Natural killer cell (primary cell): ENCODE results near the gene ADO. TPM values are rescaled to one million over a fixed set of nuclear protein-coding genes. Genes with fewer than 3 reads are reported as not detected.
"Not testable (repeated sequence)": the region's sequence is repeated elsewhere in the genome, so short reads cannot be mapped to it uniquely, and the experiment has no call there.

Source experiments
- ATAC-seq, 3 donors: fragments of 150-1000 bp in 2 of 3; fragments of 200-7000 bp in 1 of 3; cut with Tn5 transposase; 1 replicate in 1 of 3; 2 replicates in 2 of 3; pipeline ENCODE4 v1.10.0; 2021; ENCODE audit warnings: mild to moderate bottlenecking in 2 of 3, moderate library complexity in 2 of 3
- DNase-seq, 2 donors: peaks; one replicate each; pipeline versions ENCODE4 v3.0.0 to v3.0.0-alpha.2; 2013 to 2021; ENCODE audit warnings: mixed read lengths in 1 of 2
- H3K27ac ChIP-seq: one replicate; pipeline ENCODE4 v1.5.1; 2013; ENCODE audit warnings: mild to moderate bottlenecking, low read length
- H3K27me3 ChIP-seq: one replicate; pipeline ENCODE4 v1.6.1; 2013; ENCODE audit warnings: low read length; ENCODE audit not compliant: control insufficient read depth, insufficient read depth
- H3K36me3 ChIP-seq: one replicate; pipeline ENCODE4 v1.6.1; 2013; ENCODE audit warnings: low read length; ENCODE audit not compliant: control insufficient read depth, insufficient read depth
- H3K4me1 ChIP-seq: one replicate; pipeline ENCODE4 v1.6.1; 2013; ENCODE audit warnings: low read length; ENCODE audit not compliant: control insufficient read depth, insufficient read depth
- H3K4me3 ChIP-seq: one replicate; pipeline ENCODE4 v1.5.1; 2013; ENCODE audit warnings: low read length
- H3K9me3 ChIP-seq: one replicate; pipeline ENCODE4 v1.6.1; 2013; ENCODE audit warnings: low read length; ENCODE audit not compliant: control insufficient read depth, insufficient read depth
- H3K27ac Mint-ChIP-seq, 2 donors: one replicate each; pipeline ENCODE4 v1.8.0; 2022; ENCODE audit warnings: mild to moderate bottlenecking in 2 of 2, mixed read lengths in 2 of 2, moderate library complexity in 1 of 2
- H3K27me3 Mint-ChIP-seq, 2 donors: one replicate each; pipeline ENCODE4 v1.8.0; 2022; ENCODE audit warnings: low read depth in 2 of 2, mixed read lengths in 2 of 2
- H3K36me3 Mint-ChIP-seq: one replicate; pipeline ENCODE4 v1.8.0; 2022; ENCODE audit warnings: mixed read lengths
- H3K4me1 Mint-ChIP-seq, 2 donors: one replicate each; pipeline ENCODE4 v1.8.0; 2022; ENCODE audit warnings: mixed read lengths in 2 of 2
- H3K4me3 Mint-ChIP-seq: one replicate; pipeline ENCODE4 v1.8.0; 2022; ENCODE audit warnings: mild to moderate bottlenecking, moderate library complexity, mixed read lengths
- H3K9me3 Mint-ChIP-seq, 2 donors: one replicate each; pipeline ENCODE4 v1.8.0; 2022; ENCODE audit warnings: mixed read lengths in 2 of 2
- WGBS: methylation state at CpG from one replicate; pipeline ENCODE4 v1.1.7; 2013; ENCODE audit warnings: missing lambda C conversion rate; ENCODE audit not compliant: insufficient coverage; 5-methylcytosine and 5-hydroxymethylcytosine counted together
- intact Hi-C: fragments of 100-400 bp; cut with micrococcal nuclease; formaldehyde crosslinking; loops from one replicate; pipeline ENCODE4 v1.14.2; 2022
- total RNA-seq, 4 donors: library from RNA; stranded (reverse); fragments of 120-200 nt in 1 of 4; gene quantifications; one replicate each; pipeline versions ENCODE4 v1.2.3 to v1.2.4, GENCODE V29; 2013 to 2022
- TF ChIP-seq, protein P1 (sequence below): fragments of 200-600 bp; IDR thresholded peaks from one replicate; pipeline ENCODE4 v1.8.0; 2022; ENCODE audit warnings: antibody characterized with exemption

ADO gene
- total RNA-seq, 3 donors from 2014 or later (not counting 1 experiment from before 2014, with no cell fraction given) = 13.6 to 17.1 (median 15.6) TPM

DNA sequence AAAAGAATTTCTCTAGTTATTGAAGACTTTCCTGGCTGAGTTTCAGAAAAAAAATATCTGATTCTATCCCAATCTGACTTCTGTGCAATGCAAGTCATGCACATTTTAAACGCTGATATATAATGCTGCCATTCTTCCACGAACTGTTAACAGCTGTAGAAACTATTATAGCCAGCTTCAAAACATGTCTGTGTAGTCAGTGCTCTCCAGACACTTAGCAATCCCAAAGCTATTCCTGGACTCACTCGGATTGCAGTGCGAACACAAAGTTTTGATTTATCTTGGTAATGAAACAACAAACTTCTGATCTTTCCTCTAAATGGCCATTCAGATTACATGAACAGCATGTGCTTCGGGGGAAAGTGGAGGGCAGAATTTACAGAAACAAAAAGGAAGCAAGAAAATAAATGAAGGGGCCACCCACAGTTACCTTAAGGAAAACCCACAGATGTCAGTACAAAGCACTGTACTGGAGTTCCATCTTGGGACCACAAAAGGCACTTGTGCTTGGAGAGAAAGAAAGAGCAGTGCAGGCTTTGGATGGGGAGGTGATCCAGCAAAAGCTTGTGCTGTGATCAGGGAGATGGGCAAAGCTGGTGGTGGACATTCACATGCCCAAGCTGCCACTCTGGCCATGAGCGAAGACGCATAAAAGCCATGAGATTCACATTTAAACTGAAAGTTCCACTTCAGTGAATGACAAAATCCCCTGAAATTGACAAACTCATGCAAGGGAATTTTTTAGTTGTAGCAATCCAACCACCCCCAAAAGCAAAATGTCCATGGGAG, 32.1 kb upstream of the ADO start:
- WGBS = 96% methylated on average over 7 of the region's 7 CpGs

GRCh38 chr10:62778125-62778524, 26.4 kb upstream of the ADO start:
- no peaks in the 10 kb centered on the region for H3K9me3 ChIP-seq
- intact Hi-C loops = loop anchor here (2.0 kb wide), 1 partner anchor 45 kb away; no protein-coding TSS in a partner anchor
- no CpG with 5 or more reads among the region's 2 CpGs for WGBS

More for the DNA sequence above, 32.1 kb upstream of the ADO start:
- ATAC-seq = no peak
- TF ChIP-seq, protein P1, sequence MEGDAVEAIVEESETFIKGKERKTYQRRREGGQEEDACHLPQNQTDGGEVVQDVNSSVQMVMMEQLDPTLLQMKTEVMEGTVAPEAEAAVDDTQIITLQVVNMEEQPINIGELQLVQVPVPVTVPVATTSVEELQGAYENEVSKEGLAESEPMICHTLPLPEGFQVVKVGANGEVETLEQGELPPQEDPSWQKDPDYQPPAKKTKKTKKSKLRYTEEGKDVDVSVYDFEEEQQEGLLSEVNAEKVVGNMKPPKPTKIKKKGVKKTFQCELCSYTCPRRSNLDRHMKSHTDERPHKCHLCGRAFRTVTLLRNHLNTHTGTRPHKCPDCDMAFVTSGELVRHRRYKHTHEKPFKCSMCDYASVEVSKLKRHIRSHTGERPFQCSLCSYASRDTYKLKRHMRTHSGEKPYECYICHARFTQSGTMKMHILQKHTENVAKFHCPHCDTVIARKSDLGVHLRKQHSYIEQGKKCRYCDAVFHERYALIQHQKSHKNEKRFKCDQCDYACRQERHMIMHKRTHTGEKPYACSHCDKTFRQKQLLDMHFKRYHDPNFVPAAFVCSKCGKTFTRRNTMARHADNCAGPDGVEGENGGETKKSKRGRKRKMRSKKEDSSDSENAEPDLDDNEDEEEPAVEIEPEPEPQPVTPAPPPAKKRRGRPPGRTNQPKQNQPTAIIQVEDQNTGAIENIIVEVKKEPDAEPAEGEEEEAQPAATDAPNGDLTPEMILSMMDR = no peak
- Histone ChIP-seq H3K36me3 (no peaks in the 10 kb centered on the region), H3K9me3 (no peaks in the 10 kb centered on the region), H3K4me1 (no peaks in the 10 kb centered on the region), H3K4me3 (no peak overlapping the region), H3K27me3 (peaks cover 5% of the 10 kb centered on the region), H3K27ac (no peak overlapping the region)
- no peaks in the 10 kb centered on the region for H3K36me3 Mint-ChIP-seq
- DNase-seq = no peak
- no peak overlapping the region for H3K4me3 Mint-ChIP-seq
- no peaks in the 10 kb centered on the region for H3K4me1 Mint-ChIP-seq
- no peaks in the 10 kb centered on the region for H3K9me3 Mint-ChIP-seq
- H3K27me3 Mint-ChIP-seq = peaks cover 4 to 8% of the 10 kb centered on the region in 2 donors
- no peak overlapping the region for H3K27ac Mint-ChIP-seq
- intact Hi-C loops = no loop called here

DNA sequence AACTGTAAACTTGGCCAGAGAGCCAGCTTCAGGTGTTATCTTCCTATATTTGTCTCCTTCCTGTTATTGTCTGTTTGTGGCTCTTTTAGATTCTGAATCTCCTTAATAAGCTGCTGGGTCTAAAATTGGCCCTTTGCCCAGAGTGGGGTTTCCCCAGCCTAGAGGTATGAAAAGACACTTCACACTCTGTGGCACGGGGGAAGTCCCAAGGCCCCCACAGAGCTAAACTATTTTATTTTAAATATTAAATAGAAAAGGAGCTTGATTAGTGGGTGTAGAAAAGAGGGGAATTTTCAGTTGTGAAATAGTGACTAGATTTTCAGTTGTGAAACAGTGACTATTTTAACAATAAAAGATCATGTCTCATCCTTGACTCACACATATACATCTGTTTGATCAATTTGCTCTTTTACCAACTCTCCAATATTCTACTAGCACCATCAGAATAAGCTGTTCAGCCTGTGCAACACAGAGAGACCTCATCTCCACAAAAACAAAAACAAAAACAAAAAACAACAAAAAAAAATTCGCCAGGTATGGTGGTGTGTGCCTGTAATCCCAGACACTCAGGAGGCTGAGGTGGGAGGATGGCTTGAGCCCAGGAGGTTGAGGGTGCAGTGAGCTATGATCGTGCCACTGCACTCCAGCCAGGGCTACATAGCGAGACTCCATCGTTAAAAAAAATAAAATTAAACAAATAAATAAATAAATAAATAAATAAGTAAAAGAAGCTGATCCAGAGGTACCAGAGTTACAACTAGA, 24.9 kb upstream of the ADO start:
- Histone ChIP-seq H3K36me3 (no peaks in the 10 kb centered on the region), H3K9me3 (no peaks in the 10 kb centered on the region), H3K4me3 (no peak overlapping the region), H3K4me1 (peaks cover 14% of the 10 kb centered on the region), H3K27ac (no peak overlapping the region), H3K27me3 (no peaks in the 10 kb centered on the region)
- Mint-ChIP-seq H3K27ac (peak overlapping the region; percentile 43 to 57), H3K36me3 (peaks cover 5% of the 10 kb centered on the region), H3K4me1 (peaks cover 22% of the 10 kb centered on the region in 2 donors), H3K4me3 (peak overlapping the region; percentile 45), H3K9me3 (peaks cover 0 to 3% of the 10 kb centered on the region in 2 donors), H3K27me3 (no peaks in the 10 kb centered on the region)
- ATAC-seq (peak; percentile 92 to 98 (median 97)), DNase-seq (peak; percentile 76 to 97)
- WGBS = 40% methylated on average over 1 of the region's 5 CpGs
- intact Hi-C loops = loop anchor here (1.0 to 2.0 kb wide), 6 partner anchors 25 to 147 kb away; partner anchors contain the start of genes ADO and EGR2
- TF ChIP-seq, protein P1 = no peak

More at GRCh38 chr10:62778125-62778524, 26.4 kb upstream of the ADO start:
- no peaks in the 10 kb centered on the region for H3K27me3 ChIP-seq
- H3K4me1 Mint-ChIP-seq = peaks cover 22% of the 10 kb centered on the region in 2 donors
- no peaks in the 10 kb centered on the region for H3K36me3 ChIP-seq
- ATAC-seq (no peak), DNase-seq (no peak)
- no peaks in the 10 kb centered on the region for H3K9me3 Mint-ChIP-seq
- no peaks in the 10 kb centered on the region for H3K27me3 Mint-ChIP-seq
- no peaks in the 10 kb centered on the region for H3K36me3 Mint-ChIP-seq
- TF ChIP-seq, protein P1 = no peak
- peak overlapping the region; percentile 17 to 32 for H3K27ac Mint-ChIP-seq
- no peak overlapping the region for H3K4me3 Mint-ChIP-seq
- H3K4me3 ChIP-seq = no peak overlapping the region
- H3K27ac ChIP-seq = no peak overlapping the region
- H3K4me1 ChIP-seq = peaks cover 14% of the 10 kb centered on the region

GRCh38 chr10:62784537-62784936, 20.0 kb upstream of the ADO start:
- WGBS = 96% methylated on average over 3 of the region's 3 CpGs
- H3K9me3 Mint-ChIP-seq = not testable (repeated sequence)

DNA sequence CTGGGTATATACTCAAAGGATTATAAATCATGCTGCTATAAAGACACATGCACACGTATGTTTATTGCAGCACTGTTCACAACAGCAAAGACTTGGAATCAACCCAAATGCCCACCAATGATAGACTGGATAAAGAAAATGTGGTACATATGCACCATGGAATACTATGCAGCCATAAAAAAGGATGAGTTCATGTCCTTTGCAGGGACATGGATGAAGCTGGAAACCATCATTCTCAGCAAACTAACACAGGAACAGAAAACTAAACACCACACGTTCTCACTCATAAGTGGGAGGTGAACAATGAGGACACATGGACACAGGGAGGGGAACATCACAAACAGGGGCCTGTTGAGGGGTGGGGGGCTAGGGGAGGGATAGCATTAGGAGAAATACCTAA, 16.2 kb upstream of the ADO start:
- intact Hi-C loops, H3K9me3 ChIP-seq, ATAC-seq, H3K4me3 ChIP-seq, H3K27ac Mint-ChIP-seq, H3K9me3 Mint-ChIP-seq, DNase-seq, H3K4me1 Mint-ChIP-seq, H3K4me1 ChIP-seq, H3K36me3 ChIP-seq, H3K27ac ChIP-seq, H3K27me3 ChIP-seq, H3K4me3 Mint-ChIP-seq: not testable (repeated sequence)
- Mint-ChIP-seq H3K36me3 (peaks cover 16% of the 10 kb centered on the region), H3K27me3 (peaks cover 9 to 17% of the 10 kb centered on the region in 2 donors)
- no CpG with 5 or more reads among the region's 2 CpGs for WGBS

More at GRCh38 chr10:62784537-62784936, 20.0 kb upstream of the ADO start:
- H3K4me1 ChIP-seq, H3K4me3 Mint-ChIP-seq, H3K27me3 Mint-ChIP-seq, H3K4me3 ChIP-seq, H3K36me3 ChIP-seq, intact Hi-C loops, H3K27ac ChIP-seq, H3K27me3 ChIP-seq, H3K9me3 ChIP-seq, ATAC-seq, DNase-seq, H3K27ac Mint-ChIP-seq: not testable (repeated sequence)
- H3K36me3 Mint-ChIP-seq = peaks cover 16% of the 10 kb centered on the region
- H3K4me1 Mint-ChIP-seq = peaks cover 5 to 10% of the 10 kb centered on the region in 2 donors
